Breast epithelium (tissue), 3 donors: ENCODE results near the gene ZNF550.

Experiments used
- POLR2A ChIP-seq: fragments of 450-650 bp; IDR thresholded peaks from one replicate; pipeline ENCODE4 v1.6.1; 2016; ENCODE audit warnings: antibody characterized with exemption, mild to moderate bottlenecking, moderate library complexity
- POLR2AphosphoS5 ChIP-seq, 3 donors: sonication (generic); formaldehyde crosslinking; IDR thresholded peaks; one replicate each; pipeline ENCODE4 v1.6.1; 2017; ENCODE audit warnings: antibody characterized with exemption in 3 of 3
- TF ChIP-seq, protein P1 (sequence below), 3 donors: fragments of 450-650 bp; IDR thresholded peaks; one replicate each; pipeline ENCODE4 v1.5.1; 2016 to 2017; ENCODE audit warnings: antibody characterized with exemption in 3 of 3, mild to moderate bottlenecking in 3 of 3, moderate library complexity in 3 of 3

DNA sequence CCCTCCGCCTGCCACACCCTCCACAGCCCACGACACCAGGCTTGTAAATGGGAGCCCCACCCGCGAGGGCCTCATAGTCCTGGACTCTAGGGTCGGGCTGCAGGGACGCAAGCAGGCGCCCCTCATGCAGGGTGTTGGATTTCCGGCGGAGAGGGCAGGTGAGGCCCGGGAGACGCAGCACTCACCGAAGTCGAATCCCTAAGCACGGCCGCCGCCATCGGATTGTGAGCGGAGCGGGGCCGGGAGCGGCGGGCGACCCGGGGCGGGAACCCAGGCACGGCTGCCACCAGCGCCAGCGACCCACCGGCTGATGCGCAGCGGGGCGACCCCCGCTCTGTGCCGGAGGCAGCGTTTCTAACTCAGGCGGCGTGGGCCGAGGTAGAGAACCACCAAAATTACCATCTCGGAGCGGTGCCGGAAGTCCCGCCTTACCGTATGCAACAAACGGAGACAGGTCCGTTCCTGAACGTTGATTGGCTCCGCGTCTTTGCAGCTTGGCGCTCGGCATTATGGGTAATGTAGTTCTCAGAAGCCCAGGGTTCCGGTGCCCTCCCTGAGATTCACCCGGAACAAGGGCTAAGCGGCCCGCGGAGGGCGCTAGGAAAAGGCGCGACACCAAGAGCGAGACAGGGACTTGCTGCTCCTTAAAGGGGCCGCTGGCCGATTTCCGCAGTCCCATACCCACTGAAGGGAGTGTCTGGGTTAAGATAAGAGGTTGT lies 19.0 kb upstream of the ZNF550 start, which contains the start of gene ZNF416:
- TF ChIP-seq, protein P1, sequence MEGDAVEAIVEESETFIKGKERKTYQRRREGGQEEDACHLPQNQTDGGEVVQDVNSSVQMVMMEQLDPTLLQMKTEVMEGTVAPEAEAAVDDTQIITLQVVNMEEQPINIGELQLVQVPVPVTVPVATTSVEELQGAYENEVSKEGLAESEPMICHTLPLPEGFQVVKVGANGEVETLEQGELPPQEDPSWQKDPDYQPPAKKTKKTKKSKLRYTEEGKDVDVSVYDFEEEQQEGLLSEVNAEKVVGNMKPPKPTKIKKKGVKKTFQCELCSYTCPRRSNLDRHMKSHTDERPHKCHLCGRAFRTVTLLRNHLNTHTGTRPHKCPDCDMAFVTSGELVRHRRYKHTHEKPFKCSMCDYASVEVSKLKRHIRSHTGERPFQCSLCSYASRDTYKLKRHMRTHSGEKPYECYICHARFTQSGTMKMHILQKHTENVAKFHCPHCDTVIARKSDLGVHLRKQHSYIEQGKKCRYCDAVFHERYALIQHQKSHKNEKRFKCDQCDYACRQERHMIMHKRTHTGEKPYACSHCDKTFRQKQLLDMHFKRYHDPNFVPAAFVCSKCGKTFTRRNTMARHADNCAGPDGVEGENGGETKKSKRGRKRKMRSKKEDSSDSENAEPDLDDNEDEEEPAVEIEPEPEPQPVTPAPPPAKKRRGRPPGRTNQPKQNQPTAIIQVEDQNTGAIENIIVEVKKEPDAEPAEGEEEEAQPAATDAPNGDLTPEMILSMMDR (IDR thresholded peaks at IDR 0.05), result peak in 1 of 3 donors; percentile 17
- peak; percentile 29 to 77 (median 71) for TF ChIP-seq POLR2AphosphoS5 (IDR thresholded peaks at IDR 0.05)
- TF ChIP-seq POLR2A, result no peak
